Measurements from ENCODE around the gene RPRD1B.
"Not testable (repeated sequence)": the region's sequence is repeated elsewhere in the genome, so short reads cannot be mapped to it uniquely, and the experiment has no call there.

RPRD1B gene

GRCh38 chr20:38104285-38104684, 70.7 kb downstream of the RPRD1B start:
- no peak for DNase-seq (ENCODE audit: low read depth)

- DNase-seq (ENCODE audit: low read depth), result no peak
These were observed 72.9 kb downstream of the RPRD1B start for GRCh38 chr20:38106461-38106860.

- DNase-seq (ENCODE audit: low read depth), result not testable (repeated sequence)
These were observed 73.8 kb downstream of the RPRD1B start for GRCh38 chr20:38107386-38107785.

- not testable (repeated sequence) for DNase-seq (ENCODE audit: low read depth)
These were observed 74.4 kb downstream of the RPRD1B start for GRCh38 chr20:38107916-38108315.

- no peak for DNase-seq (ENCODE audit: low read depth)
These were observed 75.0 kb downstream of the RPRD1B start for GRCh38 chr20:38108438-38108985.

GRCh38 chr20:38108986-38109541, 75.5 kb downstream of the RPRD1B start:
- no peak for DNase-seq (ENCODE audit: low read depth)

- no peak for DNase-seq (ENCODE audit: low read depth)
These were observed 76.3 kb downstream of the RPRD1B start for GRCh38 chr20:38109591-38110524.

GRCh38 chr20:38110525-38111178, 77.1 kb downstream of the RPRD1B start:
- no peak for DNase-seq (ENCODE audit: low read depth)

GRCh38 chr20:38111366-38112232, 78.1 kb downstream of the RPRD1B start:
- no peak for DNase-seq (ENCODE audit: low read depth)

GRCh38 chr20:38112261-38112929, 78.8 kb downstream of the RPRD1B start:
- no peak for DNase-seq (ENCODE audit: low read depth)

- no peak for DNase-seq (ENCODE audit: low read depth)
These were observed 79.4 kb downstream of the RPRD1B start for GRCh38 chr20:38112930-38113294.

- DNase-seq (ENCODE audit: low read depth), result no peak
These were observed 80.1 kb downstream of the RPRD1B start for GRCh38 chr20:38113401-38114325.

GRCh38 chr20:38114353-38114791, 80.8 kb downstream of the RPRD1B start:
- DNase-seq (ENCODE audit: low read depth), result no peak

GRCh38 chr20:38115205-38115604, 81.7 kb downstream of the RPRD1B start:
- no peak for DNase-seq (ENCODE audit: low read depth)

- DNase-seq (ENCODE audit: low read depth), result no peak
These were observed 82.3 kb downstream of the RPRD1B start for GRCh38 chr20:38115896-38116295.

GRCh38 chr20:38116409-38117165, 83.0 kb downstream of the RPRD1B start:
- no peak for DNase-seq (ENCODE audit: low read depth)

GRCh38 chr20:38117205-38117604, 83.7 kb downstream of the RPRD1B start:
- no peak for DNase-seq (ENCODE audit: low read depth)

GRCh38 chr20:38117635-38118034, 84.1 kb downstream of the RPRD1B start:
- DNase-seq (ENCODE audit: low read depth), result no peak

GRCh38 chr20:38119446-38119845, 85.9 kb downstream of the RPRD1B start:
- DNase-seq (ENCODE audit: low read depth), result no peak
